Activated naive CD8-positive, alpha-beta T cell treated with anti-CD3 and anti-CD28 coated beads, Interleukin-2, amount 10 ng/mL, durations not matched to agents 7 days and 5 days (primary cell): ENCODE results near the gene HDLBP. TPM values are rescaled to one million over a fixed set of nuclear protein-coding genes. Genes with fewer than 3 reads are reported as not detected.
"Not testable (repeated sequence)": the region's sequence is repeated elsewhere in the genome, so short reads cannot be mapped to it uniquely, and the experiment has no call there.

Experiments used
- ATAC-seq: fragments of 150-1000 bp; cut with Tn5 transposase; one replicate; pipeline ENCODE4 v1.10.0; 2021; ENCODE audit warnings: low read depth, moderate library complexity
- POLR2A ChIA-PET: fragments of 350-600 bp; sonication (Branson Sonifier 250); formaldehyde crosslinking; loops from one replicate; lab custom pipeline; 2021; ENCODE audit warnings: antibody characterized with exemption; lab: Charles Lee
- DNase-seq: peaks from one replicate; pipeline ENCODE4 v3.0.0; 2021
- H3K27ac Mint-ChIP-seq: one replicate; pipeline ENCODE4 v1.8.0; 2022; ENCODE audit warnings: mild to moderate bottlenecking, mixed read lengths
- H3K27me3 Mint-ChIP-seq: one replicate; pipeline ENCODE4 v1.8.0; 2022; ENCODE audit warnings: mild to moderate bottlenecking, moderate library complexity, mixed read lengths
- H3K36me3 Mint-ChIP-seq: one replicate; pipeline ENCODE4 v1.8.0; 2021; ENCODE audit warnings: mild to moderate bottlenecking, mixed read lengths
- H3K4me1 Mint-ChIP-seq: one replicate; pipeline ENCODE4 v1.8.0; 2021; ENCODE audit warnings: mixed read lengths
- H3K4me3 Mint-ChIP-seq: one replicate; pipeline ENCODE4 v1.8.0; 2022; ENCODE audit warnings: mild to moderate bottlenecking, moderate library complexity, mixed read lengths
- H3K9me3 Mint-ChIP-seq: one replicate; pipeline ENCODE4 v1.8.0; 2021; ENCODE audit warnings: mixed read lengths
- total RNA-seq, 2 experiments: library from RNA; stranded (reverse); gene quantifications; one replicate each; pipeline ENCODE4 v1.2.3, GENCODE V29; 2021

The HDLBP gene
- total RNA-seq, 2 experiments from 2014 or later, result 158 TPM

- Mint-ChIP-seq H3K4me1 (no peaks in the 10 kb centered on the region), H3K36me3 (no peaks in the 10 kb centered on the region), H3K9me3 (no peaks in the 10 kb centered on the region), H3K4me3 (no peak overlapping the region), H3K27me3 (no peaks in the 10 kb centered on the region), H3K27ac (no peak overlapping the region)
- no peak for DNase-seq
- POLR2A ChIA-PET, result no interaction called here
- no peak for ATAC-seq
Measured at GRCh38 chr2:241204010-241204384, 111.5 kb downstream of the HDLBP start.

GRCh38 chr2:241203218-241204009 lies 112.1 kb downstream of the HDLBP start:
- H3K27me3 Mint-ChIP-seq, result no peaks in the 10 kb centered on the region
- no peak overlapping the region for H3K27ac Mint-ChIP-seq
- no peaks in the 10 kb centered on the region for H3K9me3 Mint-ChIP-seq
- POLR2A ChIA-PET, result no interaction called here
- H3K4me1 Mint-ChIP-seq, result no peaks in the 10 kb centered on the region
- DNase-seq (no peak), ATAC-seq (no peak)
- no peak overlapping the region for H3K4me3 Mint-ChIP-seq
- H3K36me3 Mint-ChIP-seq, result no peaks in the 10 kb centered on the region

GRCh38 chr2:241202681-241203080 lies 112.8 kb downstream of the HDLBP start:
- no peak for DNase-seq
- Mint-ChIP-seq H3K27ac (no peak overlapping the region), H3K9me3 (no peaks in the 10 kb centered on the region), H3K36me3 (no peaks in the 10 kb centered on the region), H3K4me1 (no peaks in the 10 kb centered on the region), H3K4me3 (no peak overlapping the region), H3K27me3 (no peaks in the 10 kb centered on the region)
- POLR2A ChIA-PET, result no interaction called here
- ATAC-seq, result no peak

GRCh38 chr2:241202268-241202585 lies 113.2 kb downstream of the HDLBP start:
- no peak overlapping the region for H3K4me3 Mint-ChIP-seq
- no peaks in the 10 kb centered on the region for H3K4me1 Mint-ChIP-seq
- H3K27ac Mint-ChIP-seq, result no peak overlapping the region
- H3K9me3 Mint-ChIP-seq, result no peaks in the 10 kb centered on the region
- DNase-seq (no peak), ATAC-seq (no peak)
- no peaks in the 10 kb centered on the region for H3K36me3 Mint-ChIP-seq
- no peaks in the 10 kb centered on the region for H3K27me3 Mint-ChIP-seq
- POLR2A ChIA-PET, result no interaction called here

- Mint-ChIP-seq H3K27me3 (no peaks in the 10 kb centered on the region), H3K9me3 (no peaks in the 10 kb centered on the region), H3K27ac (no peak overlapping the region), H3K36me3 (no peaks in the 10 kb centered on the region), H3K4me1 (no peaks in the 10 kb centered on the region), H3K4me3 (no peak overlapping the region)
- DNase-seq, result no peak
- POLR2A ChIA-PET, result no interaction called here
- ATAC-seq, result no peak
Measured at GRCh38 chr2:241201445-241202267, 113.8 kb downstream of the HDLBP start.

GRCh38 chr2:241200822-241201395 lies 114.6 kb downstream of the HDLBP start:
- H3K4me1 Mint-ChIP-seq, result no peaks in the 10 kb centered on the region
- H3K9me3 Mint-ChIP-seq, result no peaks in the 10 kb centered on the region
- DNase-seq, result no peak
- ATAC-seq, result peak; percentile 29
- POLR2A ChIA-PET, result no interaction called here
- no peaks in the 10 kb centered on the region for H3K27me3 Mint-ChIP-seq
- no peak overlapping the region for H3K27ac Mint-ChIP-seq
- no peak overlapping the region for H3K4me3 Mint-ChIP-seq
- no peaks in the 10 kb centered on the region for H3K36me3 Mint-ChIP-seq

- DNase-seq, result no peak
- H3K4me1 Mint-ChIP-seq, result no peaks in the 10 kb centered on the region
- H3K36me3 Mint-ChIP-seq, result no peaks in the 10 kb centered on the region
- no peak overlapping the region for H3K27ac Mint-ChIP-seq
- H3K9me3 Mint-ChIP-seq, result no peaks in the 10 kb centered on the region
- H3K4me3 Mint-ChIP-seq, result no peak overlapping the region
- no peak for ATAC-seq
- POLR2A ChIA-PET, result no interaction called here
- no peaks in the 10 kb centered on the region for H3K27me3 Mint-ChIP-seq
Measured at GRCh38 chr2:241199897-241200821, 115.3 kb downstream of the HDLBP start.

GRCh38 chr2:241199286-241199685 lies 116.2 kb downstream of the HDLBP start:
- Mint-ChIP-seq H3K36me3 (no peaks in the 10 kb centered on the region), H3K9me3 (no peaks in the 10 kb centered on the region), H3K27me3 (no peaks in the 10 kb centered on the region), H3K27ac (no peak overlapping the region), H3K4me3 (no peak overlapping the region), H3K4me1 (no peaks in the 10 kb centered on the region)
- DNase-seq (no peak), ATAC-seq (no peak)
- POLR2A ChIA-PET, result no interaction called here

- no peak overlapping the region for H3K4me3 Mint-ChIP-seq
- ATAC-seq (no peak), DNase-seq (no peak)
- H3K27ac Mint-ChIP-seq, result no peak overlapping the region
- H3K9me3 Mint-ChIP-seq, result no peaks in the 10 kb centered on the region
- no peaks in the 10 kb centered on the region for H3K4me1 Mint-ChIP-seq
- POLR2A ChIA-PET, result no interaction called here
- H3K36me3 Mint-ChIP-seq, result no peaks in the 10 kb centered on the region
- no peaks in the 10 kb centered on the region for H3K27me3 Mint-ChIP-seq
Measured at GRCh38 chr2:241198381-241199279, 116.8 kb downstream of the HDLBP start.

- no peak for DNase-seq
- no peak for ATAC-seq
- no peaks in the 10 kb centered on the region for H3K27me3 Mint-ChIP-seq
- H3K36me3 Mint-ChIP-seq, result no peaks in the 10 kb centered on the region
- no peaks in the 10 kb centered on the region for H3K4me1 Mint-ChIP-seq
- H3K27ac Mint-ChIP-seq, result no peak overlapping the region
- no peaks in the 10 kb centered on the region for H3K9me3 Mint-ChIP-seq
- H3K4me3 Mint-ChIP-seq, result no peak overlapping the region
- POLR2A ChIA-PET, result no interaction called here
Measured at GRCh38 chr2:241197947-241198346, 117.5 kb downstream of the HDLBP start.

- H3K9me3 Mint-ChIP-seq, H3K27me3 Mint-ChIP-seq, ATAC-seq, DNase-seq, H3K27ac Mint-ChIP-seq, H3K4me3 Mint-ChIP-seq, H3K36me3 Mint-ChIP-seq, POLR2A ChIA-PET, H3K4me1 Mint-ChIP-seq: not testable (repeated sequence)
Measured at GRCh38 chr2:241197246-241197645, 118.2 kb downstream of the HDLBP start.

- H3K27ac Mint-ChIP-seq, result no peak overlapping the region
- ATAC-seq, result no peak
- peak; percentile 10 for DNase-seq
- no peak overlapping the region for H3K4me3 Mint-ChIP-seq
- no peaks in the 10 kb centered on the region for H3K36me3 Mint-ChIP-seq
- no peaks in the 10 kb centered on the region for H3K27me3 Mint-ChIP-seq
- no peaks in the 10 kb centered on the region for H3K4me1 Mint-ChIP-seq
- no peaks in the 10 kb centered on the region for H3K9me3 Mint-ChIP-seq
- POLR2A ChIA-PET, result no interaction called here
Measured at GRCh38 chr2:241195506-241196130, 119.9 kb downstream of the HDLBP start.
